HEK293T (cell line): Measurements from ENCODE around the gene SPATA31D4.
"Not testable (repeated sequence)": the region's sequence is repeated elsewhere in the genome, so short reads cannot be mapped to it uniquely, and the experiment has no call there.

ENCODE experiments used
- ARNT ChIP-seq: fragments of 450-650 bp; IDR thresholded peaks from 2 replicates; pipeline ENCODE4 v1.6.1; 2017; ENCODE audit warnings: mild to moderate bottlenecking
- CTBP1 ChIP-seq: fragments of 450-650 bp; IDR thresholded peaks from 2 replicates; pipeline ENCODE4 v1.6.1; 2016; ENCODE audit warnings: borderline replicate concordance

DNA sequence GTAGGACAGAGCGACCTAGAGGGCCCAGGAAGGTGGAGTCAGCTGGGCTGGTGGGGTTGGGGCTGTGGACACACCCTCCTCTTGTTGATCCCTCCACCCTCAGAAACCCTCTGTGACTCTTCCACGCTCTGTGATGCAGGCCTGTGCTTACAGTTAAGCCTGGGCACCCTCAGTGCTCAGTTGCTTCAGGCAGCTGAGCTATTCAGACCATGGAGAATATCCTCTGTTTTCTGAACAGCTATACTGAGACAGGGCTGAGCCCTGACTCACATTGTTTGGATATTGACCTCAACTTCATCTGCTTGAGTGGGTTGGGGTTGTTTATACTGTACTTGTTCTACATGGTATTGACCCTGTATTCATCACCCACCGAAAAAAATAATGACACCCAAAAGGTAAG, at the start of gene SPATA31D4:
- not testable (repeated sequence) for TF ChIP-seq CTBP1, ARNT
